HEK293 (cell line): ENCODE data around the gene FARSA.

Experiments
- GLI4 ChIP-seq: fragments of 450-650 bp; formaldehyde crosslinking; IDR thresholded peaks from 2 replicates; pipeline ENCODE4 v1.5.1; 2016; ENCODE audit warnings: missing biosample characterization, missing genetic modification characterization
- INSM2 ChIP-seq: fragments of 450-650 bp; formaldehyde crosslinking; IDR thresholded peaks from 2 replicates; pipeline ENCODE4 v1.5.1; 2016; ENCODE audit warnings: missing biosample characterization, missing genetic modification characterization
- OVOL3 ChIP-seq: fragments of 450-650 bp; formaldehyde crosslinking; IDR thresholded peaks from 2 replicates; pipeline ENCODE4 v1.5.1; 2016; ENCODE audit warnings: missing biosample characterization, missing genetic modification characterization
- PRDM10 ChIP-seq: fragments of 450-650 bp; formaldehyde crosslinking; IDR thresholded peaks from 2 replicates; pipeline ENCODE4 v1.5.1; 2016; ENCODE audit warnings: missing biosample characterization, missing genetic modification characterization
- REPIN1 ChIP-seq: fragments of 450-650 bp; formaldehyde crosslinking; IDR thresholded peaks from 2 replicates; pipeline ENCODE4 v1.5.1; 2017; ENCODE audit warnings: missing biosample characterization, missing genetic modification characterization, low read depth
- SALL2 ChIP-seq: fragments of 450-650 bp; formaldehyde crosslinking; IDR thresholded peaks from 2 replicates; pipeline ENCODE4 v1.5.0; 2017; ENCODE audit warnings: missing biosample characterization, mild to moderate bottlenecking, missing genetic modification characterization, borderline replicate concordance
- SP2 ChIP-seq: fragments of 450-650 bp; formaldehyde crosslinking; IDR thresholded peaks from 2 replicates; pipeline ENCODE4 v1.5.1; 2016; ENCODE audit warnings: missing biosample characterization, missing genetic modification characterization
- ZBTB49 ChIP-seq: fragments of 450-650 bp; formaldehyde crosslinking; IDR thresholded peaks from 2 replicates; pipeline ENCODE4 v1.5.1; 2016; ENCODE audit warnings: missing biosample characterization, missing genetic modification characterization, low read depth
- ZNF10 ChIP-seq: fragments of 450-650 bp; formaldehyde crosslinking; IDR thresholded peaks from 2 replicates; pipeline ENCODE4 v1.5.1; 2017; ENCODE audit warnings: missing biosample characterization, missing genetic modification characterization
- ZNF114 ChIP-seq: fragments of 450-650 bp; formaldehyde crosslinking; IDR thresholded peaks from 2 replicates; pipeline ENCODE4 v1.5.0; 2017; ENCODE audit warnings: missing biosample characterization, missing genetic modification characterization
- ZNF16 ChIP-seq: fragments of 450-650 bp; formaldehyde crosslinking; IDR thresholded peaks from 2 replicates; pipeline ENCODE4 v1.5.1; 2016; ENCODE audit warnings: low read depth, missing biosample characterization, missing genetic modification characterization
- ZNF341 ChIP-seq: fragments of 450-650 bp; formaldehyde crosslinking; IDR thresholded peaks from 2 replicates; pipeline ENCODE4; 2016; ENCODE audit warnings: low read depth, missing biosample characterization, missing genetic modification characterization
- ZNF394 ChIP-seq: fragments of 450-650 bp; formaldehyde crosslinking; IDR thresholded peaks from 2 replicates; pipeline ENCODE4 v1.5.1; 2016; ENCODE audit warnings: missing biosample characterization, missing genetic modification characterization, mild to moderate bottlenecking, moderate library complexity, borderline replicate concordance
- ZNF398 ChIP-seq: fragments of 450-650 bp; formaldehyde crosslinking; IDR thresholded peaks from 2 replicates; pipeline ENCODE4 v1.5.1; 2017; ENCODE audit warnings: missing biosample characterization, missing genetic modification characterization
- ZNF416 ChIP-seq: fragments of 450-650 bp; formaldehyde crosslinking; IDR thresholded peaks from 2 replicates; pipeline ENCODE4 v1.5.1; 2016; ENCODE audit warnings: missing biosample characterization, missing genetic modification characterization
- ZNF629 ChIP-seq: fragments of 450-650 bp; formaldehyde crosslinking; IDR thresholded peaks from 2 replicates; pipeline ENCODE4 v1.5.1; 2017; ENCODE audit warnings: missing biosample characterization, missing genetic modification characterization
- ZNF658 ChIP-seq: fragments of 450-650 bp; formaldehyde crosslinking; IDR thresholded peaks from 2 replicates; pipeline ENCODE4; 2016; ENCODE audit warnings: missing biosample characterization, missing genetic modification characterization
- ZNF776 ChIP-seq: fragments of 450-650 bp; formaldehyde crosslinking; IDR thresholded peaks from 2 replicates; pipeline ENCODE4 v1.5.0; 2017; ENCODE audit warnings: missing biosample characterization, missing genetic modification characterization, borderline replicate concordance
- ZNF792 ChIP-seq: fragments of 450-650 bp; formaldehyde crosslinking; IDR thresholded peaks from 2 replicates; pipeline ENCODE4 v1.5.1; 2016; ENCODE audit warnings: missing biosample characterization, missing genetic modification characterization
- ZNF837 ChIP-seq: fragments of 450-650 bp; formaldehyde crosslinking; IDR thresholded peaks from 2 replicates; pipeline ENCODE4 v1.5.1; 2016; ENCODE audit warnings: missing biosample characterization, missing genetic modification characterization
- ZNF843 ChIP-seq: fragments of 450-650 bp; formaldehyde crosslinking; IDR thresholded peaks from 2 replicates; pipeline ENCODE4 v1.5.1; 2016; ENCODE audit warnings: missing biosample characterization, missing genetic modification characterization
- ZSCAN18 ChIP-seq: fragments of 450-650 bp; formaldehyde crosslinking; IDR thresholded peaks from 2 replicates; pipeline ENCODE4 v1.5.1; 2016; ENCODE audit warnings: missing biosample characterization, missing genetic modification characterization
- ZSCAN23 ChIP-seq: fragments of 450-650 bp; formaldehyde crosslinking; IDR thresholded peaks from 2 replicates; pipeline ENCODE4 v1.5.1; 2016; ENCODE audit warnings: missing biosample characterization, missing genetic modification characterization
- TF ChIP-seq, protein P1 (sequence below): fragments of 450-650 bp; formaldehyde crosslinking; IDR thresholded peaks from 2 replicates; pipeline ENCODE4 v1.5.1; 2016; ENCODE audit warnings: missing biosample characterization, missing genetic modification characterization

FARSA gene

DNA sequence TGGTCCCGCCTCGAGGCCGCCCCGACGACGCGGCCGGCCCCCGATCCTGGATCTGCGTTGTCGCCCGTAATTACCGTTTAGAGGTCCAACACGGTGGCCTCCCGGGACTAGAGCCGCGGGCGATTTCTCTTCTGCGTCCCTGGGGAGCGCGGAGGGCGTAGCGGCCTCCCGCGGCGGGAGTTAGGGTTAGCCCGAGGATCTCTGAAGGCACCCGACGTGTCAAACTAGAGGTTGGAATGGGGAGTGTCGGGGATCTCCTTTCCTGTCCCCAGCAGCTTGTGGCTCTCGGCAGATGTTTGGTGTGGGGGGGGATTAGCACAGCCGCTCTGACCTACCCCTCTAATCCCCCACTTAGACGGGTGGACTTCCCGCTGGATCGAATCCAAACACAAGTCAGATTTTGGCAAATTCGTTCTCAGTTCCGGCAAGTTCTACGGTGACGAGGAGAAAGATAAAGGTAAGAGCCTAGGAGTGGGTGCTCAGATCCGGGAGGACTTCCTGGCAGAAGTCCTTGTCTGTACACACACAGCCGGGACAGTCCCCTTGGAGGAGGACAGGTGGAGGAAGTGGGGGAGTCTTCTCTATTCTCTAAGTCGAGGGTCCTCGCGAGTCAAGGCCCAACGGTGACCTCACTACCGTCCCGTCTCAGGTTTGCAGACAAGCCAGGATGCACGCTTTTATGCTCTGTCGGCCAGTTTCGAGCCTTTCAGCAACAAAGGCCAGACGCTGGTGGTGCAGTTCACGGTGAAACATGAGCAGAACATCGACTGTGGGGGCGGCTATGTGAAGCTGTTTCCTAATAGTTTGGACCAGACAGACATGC lies 5.5 kb upstream of the FARSA start (continued):
- TF ChIP-seq ZBTB49 (tag by site-specific recombination) (no peak), SP2 (tag by site-specific recombination) (no peak), ZNF658 (tag by site-specific recombination) (no peak), ZNF843 (tag by site-specific recombination) (no peak), ZSCAN18 (tag by site-specific recombination) (0 out of 2 replicates have a peak, but pooled peaks have one; percentile 27), ZNF114 (tag by site-specific recombination) (no peak), ZNF398 (tag by site-specific recombination) (peak; percentile 38; the same call in 1 of the 2 replicates), OVOL3 (no peak), INSM2 (no peak), ZNF629 (tag by site-specific recombination) (no peak), ZNF341 (peak; percentile 74), PRDM10 (tag by site-specific recombination) (peak; percentile 7; the same call in 1 of the 2 replicates), ZNF416 (tag by site-specific recombination) (no peak), ZNF776 (tag by site-specific recombination) (no peak), ZNF16 (tag by site-specific recombination) (no peak), GLI4 (tag by site-specific recombination) (0 out of 2 replicates have a peak, but pooled peaks have one; percentile 4), ZNF792 (no peak), ZNF837 (tag by site-specific recombination) (no peak), SALL2 (tag by site-specific recombination) (no peak), ZNF394 (tag by site-specific recombination) (peak; percentile 37; the same call in 1 of the 2 replicates), ZSCAN23 (tag by site-specific recombination) (no peak), ZNF10 (tag by site-specific recombination) (no peak), REPIN1 (no peak)
- TF ChIP-seq, protein P1, sequence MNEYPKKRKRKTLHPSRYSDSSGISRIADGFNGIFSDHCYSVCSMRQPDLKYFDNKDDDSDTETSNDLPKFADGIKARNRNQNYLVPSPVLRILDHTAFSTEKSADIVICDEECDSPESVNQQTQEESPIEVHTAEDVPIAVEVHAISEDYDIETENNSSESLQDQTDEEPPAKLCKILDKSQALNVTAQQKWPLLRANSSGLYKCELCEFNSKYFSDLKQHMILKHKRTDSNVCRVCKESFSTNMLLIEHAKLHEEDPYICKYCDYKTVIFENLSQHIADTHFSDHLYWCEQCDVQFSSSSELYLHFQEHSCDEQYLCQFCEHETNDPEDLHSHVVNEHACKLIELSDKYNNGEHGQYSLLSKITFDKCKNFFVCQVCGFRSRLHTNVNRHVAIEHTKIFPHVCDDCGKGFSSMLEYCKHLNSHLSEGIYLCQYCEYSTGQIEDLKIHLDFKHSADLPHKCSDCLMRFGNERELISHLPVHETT (tag by site-specific recombination): no peak
